Activated T-helper 17 cell treated with anti-CD3 and anti-CD28 coated beads, Interleukin-2, amount 50 U/mL, for 72 hours (primary cell): Measurements from ENCODE around the gene SLC25A52. TPM values are rescaled to one million over a fixed set of nuclear protein-coding genes. Genes with fewer than 3 reads are reported as not detected.

Experiments used
- ATAC-seq: fragments of 150-1000 bp; cut with Tn5 transposase; replicated peaks from 2 replicates; pipeline ENCODE4 v1.10.0; 2021; ENCODE audit warnings: mild to moderate bottlenecking, moderate library complexity
- H3K27ac Mint-ChIP-seq: one replicate; pipeline ENCODE4 v1.8.0; 2022; ENCODE audit warnings: mixed read lengths
- H3K27me3 Mint-ChIP-seq: one replicate; pipeline ENCODE4 v1.8.0; 2022; ENCODE audit warnings: mixed read lengths
- H3K36me3 Mint-ChIP-seq: one replicate; pipeline ENCODE4 v1.8.0; 2022; ENCODE audit warnings: low read depth, mild to moderate bottlenecking, mixed read lengths
- H3K4me1 Mint-ChIP-seq: one replicate; pipeline ENCODE4 v1.8.0; 2022; ENCODE audit warnings: mixed read lengths
- H3K4me3 Mint-ChIP-seq: one replicate; pipeline ENCODE4 v1.8.0; 2022; ENCODE audit warnings: mild to moderate bottlenecking, mixed read lengths
- H3K9me3 Mint-ChIP-seq: one replicate; pipeline ENCODE4 v1.8.0; 2022; ENCODE audit warnings: mixed read lengths
- total RNA-seq, 2 donors: library from RNA; stranded (reverse); gene quantifications; one replicate each; pipeline ENCODE4 v1.2.3, GENCODE V29; 2022

The SLC25A52 gene
- total RNA-seq, 2 donors from 2014 or later: not detected

DNA sequence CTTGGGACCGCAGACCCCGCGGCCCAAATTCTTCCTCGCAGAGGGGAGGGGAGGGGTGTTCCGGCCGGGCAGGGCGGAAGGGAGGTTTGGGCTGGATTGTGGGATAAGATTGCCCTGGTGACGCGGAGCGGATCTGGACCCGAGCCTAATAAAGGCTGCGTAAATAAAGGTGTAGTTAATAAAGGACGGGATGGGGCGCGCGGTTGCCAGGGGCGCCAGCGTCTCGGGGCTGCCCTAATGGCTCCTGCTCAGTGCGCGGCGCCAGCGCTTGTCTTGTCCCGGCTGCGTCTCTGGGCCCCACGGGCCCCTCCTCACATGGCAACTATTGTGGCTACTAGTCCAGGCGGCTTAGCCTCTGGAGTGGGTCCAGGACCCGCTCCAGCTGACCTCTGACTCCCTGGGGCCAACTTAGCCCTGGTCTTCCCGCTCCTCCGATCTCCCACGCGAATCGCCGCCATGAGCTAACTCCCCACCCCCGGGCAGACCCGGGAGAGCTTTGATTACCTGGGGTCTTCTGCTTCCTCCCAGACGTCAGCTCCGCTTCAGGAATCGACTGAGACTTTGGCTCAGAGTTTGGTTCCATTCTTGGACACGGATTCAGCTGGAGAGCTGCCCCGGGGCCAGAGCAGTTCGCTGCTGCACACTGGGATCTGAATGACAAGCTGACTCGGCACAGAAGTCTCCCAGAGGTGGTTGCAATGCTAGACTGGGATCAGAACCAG lies 36.5 kb downstream of the SLC25A52 start:
- Mint-ChIP-seq H3K27me3 (peaks cover 18% of the 10 kb centered on the region), H3K4me1 (no peaks in the 10 kb centered on the region), H3K4me3 (peak overlapping the region; percentile 66), H3K9me3 (peaks cover 5% of the 10 kb centered on the region), H3K36me3 (no peaks in the 10 kb centered on the region), H3K27ac (no peak overlapping the region)
- ATAC-seq: no peak

DNA sequence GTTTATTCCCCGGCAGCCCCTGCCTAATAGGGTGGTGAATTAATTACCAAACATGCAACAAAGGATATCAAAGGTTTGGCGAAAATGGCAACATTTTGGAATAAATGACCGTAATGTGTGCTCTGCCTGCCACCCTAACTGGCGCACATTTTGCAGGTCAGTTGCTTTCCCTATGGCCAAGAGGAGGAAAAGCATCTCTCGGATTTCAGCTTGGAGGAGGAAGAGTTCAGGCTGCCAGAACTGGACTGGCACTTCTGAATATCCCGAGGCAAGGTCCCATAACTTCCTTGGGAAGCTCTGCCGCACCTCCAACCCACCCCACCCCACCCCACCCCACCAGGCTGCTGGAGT lies 37.1 kb downstream of the SLC25A52 start:
- peaks cover 7% of the 10 kb centered on the region for H3K9me3 Mint-ChIP-seq
- no peak overlapping the region for H3K4me3 Mint-ChIP-seq
- H3K4me1 Mint-ChIP-seq: no peaks in the 10 kb centered on the region
- no peak overlapping the region for H3K27ac Mint-ChIP-seq
- peaks cover 18% of the 10 kb centered on the region for H3K27me3 Mint-ChIP-seq
- no peak for ATAC-seq
- no peaks in the 10 kb centered on the region for H3K36me3 Mint-ChIP-seq

DNA sequence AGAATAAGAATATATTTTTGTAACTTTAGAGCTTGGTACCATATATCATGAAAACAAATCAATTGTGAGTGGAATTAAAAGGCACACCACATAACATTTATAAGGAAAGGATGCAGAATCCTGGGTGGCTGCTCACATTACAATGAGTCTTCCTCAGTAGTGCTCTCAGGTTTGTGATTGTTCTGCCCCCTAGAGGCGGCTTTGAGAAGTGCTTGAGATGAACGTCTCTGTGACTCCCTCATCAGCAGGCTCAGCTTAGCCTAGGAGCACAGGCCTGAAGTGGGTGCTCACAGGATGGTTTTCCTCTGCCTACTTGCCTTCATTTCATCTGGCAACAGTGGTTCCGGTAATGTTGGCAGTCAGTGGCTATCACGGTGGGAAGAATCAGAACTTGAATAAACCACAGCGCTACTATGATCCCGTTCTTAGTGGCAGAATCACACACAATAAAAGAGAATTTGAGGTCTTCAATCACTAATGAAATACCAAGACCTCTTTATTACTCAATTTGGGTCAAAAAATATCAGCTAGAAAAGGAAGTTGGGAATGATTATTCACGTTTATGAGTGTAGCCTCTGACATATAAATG lies 38.2 kb downstream of the SLC25A52 start:
- no peaks in the 10 kb centered on the region for H3K36me3 Mint-ChIP-seq
- peaks cover 15% of the 10 kb centered on the region for H3K27me3 Mint-ChIP-seq
- H3K9me3 Mint-ChIP-seq: peaks cover 7% of the 10 kb centered on the region
- no peak overlapping the region for H3K27ac Mint-ChIP-seq
- peak; percentile 91 for ATAC-seq
- H3K4me1 Mint-ChIP-seq: no peaks in the 10 kb centered on the region
- no peak overlapping the region for H3K4me3 Mint-ChIP-seq

DNA sequence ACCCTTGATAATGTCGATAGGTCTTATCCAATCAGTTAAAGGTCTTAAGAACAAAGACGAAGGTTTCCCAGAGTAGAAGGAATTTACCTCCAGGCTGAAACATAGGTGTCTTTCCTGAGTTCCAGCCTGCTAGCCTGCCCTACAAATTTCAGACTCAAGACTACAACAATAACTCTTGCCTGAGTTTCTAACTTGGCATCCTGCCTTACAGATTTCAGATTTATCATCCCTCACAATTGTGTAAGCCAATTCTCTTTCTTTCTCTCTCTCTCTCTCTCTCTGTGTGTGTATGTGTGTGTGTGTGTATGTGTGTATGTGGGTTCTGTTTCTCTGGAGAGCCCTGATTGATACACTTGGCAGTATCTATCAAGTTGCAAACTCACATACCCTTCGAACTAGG lies 39.1 kb downstream of the SLC25A52 start:
- Mint-ChIP-seq H3K4me1 (no peaks in the 10 kb centered on the region), H3K27me3 (peaks cover 13% of the 10 kb centered on the region), H3K4me3 (no peak overlapping the region), H3K36me3 (no peaks in the 10 kb centered on the region), H3K27ac (no peak overlapping the region), H3K9me3 (peaks cover 7% of the 10 kb centered on the region)
- no peak for ATAC-seq

DNA sequence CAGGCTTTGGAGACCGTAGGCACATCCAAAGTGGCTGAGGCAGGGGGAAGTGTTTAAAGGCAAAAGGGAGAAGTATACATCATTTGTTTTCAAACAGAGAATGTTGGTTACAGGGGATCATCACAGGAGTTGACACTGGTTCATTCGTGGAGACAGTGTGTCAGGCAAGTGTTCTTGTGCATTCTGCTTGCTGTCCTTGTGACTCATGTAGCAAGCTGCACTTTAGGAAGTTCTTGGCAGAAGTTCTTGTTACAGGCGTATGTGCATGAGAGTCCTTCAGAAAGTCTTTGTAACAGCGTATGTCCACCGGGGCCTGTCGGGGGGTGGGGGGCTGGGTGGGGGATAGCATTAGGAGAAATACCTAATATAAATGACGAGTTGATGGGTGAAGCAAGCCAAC lies 39.8 kb downstream of the SLC25A52 start:
- no peaks in the 10 kb centered on the region for H3K36me3 Mint-ChIP-seq
- H3K9me3 Mint-ChIP-seq: peaks cover 7% of the 10 kb centered on the region
- no peak overlapping the region for H3K27ac Mint-ChIP-seq
- no peaks in the 10 kb centered on the region for H3K4me1 Mint-ChIP-seq
- H3K4me3 Mint-ChIP-seq: no peak overlapping the region
- no peak for ATAC-seq
- peaks cover 13% of the 10 kb centered on the region for H3K27me3 Mint-ChIP-seq

DNA sequence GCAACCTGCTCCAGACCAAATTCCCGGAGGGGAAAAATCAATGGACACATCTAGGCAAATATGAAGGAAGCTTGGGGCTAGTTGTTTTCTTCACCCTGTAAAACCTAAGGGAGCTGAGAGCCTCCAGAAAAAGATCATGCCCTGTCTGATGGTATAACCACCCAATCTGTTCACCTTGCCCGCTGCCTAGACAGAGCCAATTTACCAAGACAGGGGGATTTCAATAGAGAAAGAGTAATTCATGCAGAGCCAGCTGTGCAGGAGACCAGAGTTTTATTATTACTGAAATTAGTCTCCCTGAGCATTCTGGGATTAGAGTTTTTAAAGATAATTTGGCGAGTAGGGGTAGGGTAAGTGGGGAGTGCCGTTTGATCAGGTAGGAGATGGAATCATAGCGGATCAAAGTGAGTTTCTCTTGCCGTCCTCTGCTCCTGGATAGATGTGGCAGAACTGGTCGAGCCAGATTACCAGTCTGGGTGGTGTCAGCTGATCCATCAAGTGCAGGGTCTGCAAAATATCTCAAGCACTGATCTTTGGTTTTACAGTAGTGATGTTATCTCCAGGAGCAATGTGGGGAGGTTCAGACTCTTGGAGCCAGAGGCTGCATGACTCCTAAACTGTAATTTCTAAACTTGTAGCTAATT lies 41.2 kb downstream of the SLC25A52 start:
- Mint-ChIP-seq H3K27me3 (peaks cover 10% of the 10 kb centered on the region), H3K36me3 (no peaks in the 10 kb centered on the region), H3K9me3 (peaks cover 7% of the 10 kb centered on the region), H3K4me1 (no peaks in the 10 kb centered on the region), H3K27ac (no peak overlapping the region), H3K4me3 (no peak overlapping the region)
- ATAC-seq: no peak

DNA sequence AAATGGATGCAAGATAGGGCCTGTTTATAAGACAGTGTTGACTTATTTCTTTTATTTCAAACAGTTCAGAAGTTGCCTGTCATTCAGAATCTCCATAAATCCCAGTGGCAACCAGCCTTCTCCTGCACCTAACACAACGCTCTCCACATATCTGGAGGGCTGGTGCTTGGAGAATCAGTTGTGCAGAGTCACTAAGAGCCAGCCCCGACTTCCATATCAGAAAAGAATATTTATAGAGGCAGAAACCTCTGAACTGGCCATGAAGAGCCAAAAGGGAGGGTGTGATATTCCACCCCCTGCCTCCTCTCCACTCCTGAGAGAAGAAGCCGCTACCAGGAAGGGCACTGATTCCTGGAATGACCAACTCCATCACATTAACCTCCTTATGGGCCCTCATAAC lies 42.3 kb downstream of the SLC25A52 start:
- Mint-ChIP-seq H3K9me3 (peaks cover 7% of the 10 kb centered on the region), H3K36me3 (no peaks in the 10 kb centered on the region), H3K27me3 (peaks cover 3% of the 10 kb centered on the region), H3K4me1 (no peaks in the 10 kb centered on the region), H3K4me3 (no peak overlapping the region), H3K27ac (no peak overlapping the region)
- ATAC-seq: no peak

DNA sequence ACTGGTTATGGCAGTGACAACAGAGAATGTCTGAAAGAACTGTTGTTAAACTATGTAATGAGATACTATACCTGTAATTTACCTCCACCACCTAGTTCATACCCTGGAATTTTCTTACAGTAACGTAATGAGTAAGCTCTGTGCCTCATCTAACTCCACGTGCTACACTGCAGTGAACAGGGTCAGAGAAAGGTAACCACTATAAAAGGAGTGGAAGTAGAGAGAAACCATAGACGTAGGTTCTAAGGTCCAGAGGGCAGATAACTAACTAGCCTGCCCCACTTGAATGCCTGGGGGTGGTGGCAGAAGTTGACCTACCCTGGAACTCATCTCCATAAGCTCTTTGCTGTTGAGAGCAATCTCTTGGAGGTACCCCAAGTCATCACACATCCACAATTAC lies 44.3 kb downstream of the SLC25A52 start:
- no peaks in the 10 kb centered on the region for H3K36me3 Mint-ChIP-seq
- no peaks in the 10 kb centered on the region for H3K27me3 Mint-ChIP-seq
- H3K27ac Mint-ChIP-seq: no peak overlapping the region
- peaks cover 7% of the 10 kb centered on the region for H3K9me3 Mint-ChIP-seq
- H3K4me3 Mint-ChIP-seq: no peak overlapping the region
- ATAC-seq: no peak
- no peaks in the 10 kb centered on the region for H3K4me1 Mint-ChIP-seq

DNA sequence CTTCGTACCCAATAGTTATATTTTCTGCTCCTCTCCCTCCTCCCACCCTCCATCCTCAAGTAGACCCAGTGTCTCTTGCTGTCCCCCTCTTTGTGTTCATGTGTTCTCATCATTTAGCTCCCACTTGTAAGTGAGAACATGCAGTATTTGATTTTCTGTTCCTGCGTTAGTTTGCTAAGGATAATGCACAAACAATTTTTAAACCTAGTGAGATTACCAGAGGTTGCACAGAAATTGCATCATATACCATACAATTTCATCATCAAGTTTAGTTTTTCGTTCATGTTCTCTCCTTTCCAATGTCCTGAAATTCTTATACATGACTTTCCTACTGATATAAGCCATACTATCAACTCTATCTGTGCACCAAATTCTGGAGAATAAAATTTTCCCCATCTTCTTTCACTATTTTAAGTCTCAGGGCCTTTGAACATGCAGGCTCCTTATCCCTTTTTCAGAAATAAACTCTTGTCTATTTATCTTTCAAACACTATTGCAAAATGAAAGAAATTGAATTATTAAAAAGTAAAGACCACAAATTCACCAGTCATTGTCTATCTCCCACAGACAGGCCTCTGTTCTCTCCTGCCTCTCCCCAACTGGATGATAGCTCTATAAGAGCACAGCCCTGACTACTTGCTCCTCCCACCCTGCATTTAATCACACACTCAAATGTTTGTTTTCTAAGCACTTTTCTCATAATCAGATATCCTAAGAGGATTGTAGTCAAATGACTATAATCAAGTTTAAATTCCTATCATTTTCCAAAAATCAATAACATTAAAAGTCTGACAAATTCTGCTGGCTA lies 49.1 kb downstream of the SLC25A52 start:
- H3K4me1 Mint-ChIP-seq: no peaks in the 10 kb centered on the region
- no peak for ATAC-seq
- H3K36me3 Mint-ChIP-seq: no peaks in the 10 kb centered on the region

DNA sequence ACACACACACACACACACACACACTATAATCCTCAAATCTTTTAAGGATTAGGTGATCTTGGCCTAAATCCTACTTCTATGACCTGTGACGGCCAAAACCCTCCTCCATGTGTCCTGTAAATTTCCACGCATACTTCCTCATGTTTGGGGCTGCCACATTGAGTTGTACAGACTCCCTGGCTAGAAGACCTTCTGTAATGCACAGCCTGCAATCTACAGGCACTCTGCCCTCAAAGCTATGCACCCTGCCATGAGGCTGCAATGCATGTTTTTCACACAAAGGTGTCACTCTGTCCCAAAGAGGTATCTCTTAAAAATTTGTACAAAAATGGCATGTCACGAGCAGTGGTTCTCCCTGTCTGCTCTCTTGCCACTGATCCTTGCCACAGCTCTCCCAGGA lies 49.9 kb downstream of the SLC25A52 start:
- Mint-ChIP-seq H3K9me3 (no peaks in the 10 kb centered on the region), H3K4me1 (no peaks in the 10 kb centered on the region)
- no peak for ATAC-seq

More for the DNA sequence above, 49.1 kb downstream of the SLC25A52 start:
- H3K4me3 Mint-ChIP-seq: no peak overlapping the region
- no peak overlapping the region for H3K27ac Mint-ChIP-seq
- peaks cover 2% of the 10 kb centered on the region for H3K27me3 Mint-ChIP-seq
- H3K9me3 Mint-ChIP-seq: no peaks in the 10 kb centered on the region

More for the DNA sequence above, 49.9 kb downstream of the SLC25A52 start:
- Mint-ChIP-seq H3K27ac (no peak overlapping the region), H3K36me3 (no peaks in the 10 kb centered on the region), H3K4me3 (no peak overlapping the region), H3K27me3 (peaks cover 2% of the 10 kb centered on the region)

Other genes with a start within 250 kb of the SLC25A52 start
- gene TTR, start 169.0 kb downstream of the SLC25A52 start, total RNA-seq: not detected
- gene B4GALT6, start 76.3 kb downstream of the SLC25A52 start, total RNA-seq: 1 to 10 TPM in 1 of 2 donors, under 1 TPM in 1; 0.52 to 1.8 TPM
- gene TRAPPC8, start 182.2 kb upstream of the SLC25A52 start, total RNA-seq: 10 to 100 TPM; 30.6 to 36.5 TPM